H7 (cell line): ENCODE measurements around the gene CELF3. TPM values are rescaled to one million over a fixed set of nuclear protein-coding genes. Genes with fewer than 3 reads are reported as not detected.

ENCODE experiments used
- DNase-seq: peaks from one replicate; pipeline ENCODE4 v3.0.0; 2012
- H3K27me3 ChIP-seq: 2 replicates; pipeline ENCODE4 v1.6.0; 2011; ENCODE audit warnings: mild to moderate bottlenecking, low read length; ENCODE audit not compliant: control insufficient read depth, insufficient read depth
- H3K36me3 ChIP-seq: replicated peaks from 2 replicates; pipeline ENCODE4 v1.5.1; 2011; ENCODE audit warnings: low read length; ENCODE audit not compliant: control insufficient read depth, insufficient read depth
- H3K4me3 ChIP-seq: 2 replicates; pipeline ENCODE4 v1.5.1; 2011; ENCODE audit warnings: low read depth, mild to moderate bottlenecking, control low read depth, low read length, moderate library complexity; ENCODE audit not compliant: insufficient read depth
- total RNA-seq: library from RNA; depleted of rRNA; stranded (reverse); fragments of >200 nt; shearing (Covaris generic); gene quantifications from 2 replicates; pipeline ENCODE4 v1.2.3, GENCODE V29; 2014

The CELF3 gene
- total RNA-seq, 1 experiment from 2014 or later: 0.07 TPM

DNA sequence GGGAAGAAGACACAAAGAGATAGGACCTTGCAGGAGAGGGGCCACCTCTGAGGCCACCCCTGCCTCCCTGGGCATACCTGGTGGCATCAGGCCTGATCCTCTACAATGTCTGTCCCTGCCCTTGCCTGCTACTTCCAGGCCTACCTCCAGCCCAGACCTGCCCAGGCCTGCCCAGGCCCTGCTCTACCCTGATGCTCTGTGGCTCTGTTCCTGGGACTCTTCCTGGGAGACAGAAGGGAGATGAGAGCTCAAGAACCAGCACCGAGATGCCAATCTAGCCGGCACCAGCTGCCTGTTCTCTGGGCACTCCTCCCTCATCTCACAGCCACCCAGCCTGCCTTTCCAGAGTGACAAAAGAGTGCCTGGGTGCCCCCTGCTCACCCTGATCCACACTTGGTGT is 2.7 kb downstream of the CELF3 start:
- Histone ChIP-seq H3K27me3 (peaks cover 23% of the 10 kb centered on the region), H3K4me3 (no peak overlapping the region), H3K36me3 (no peaks in the 10 kb centered on the region)
- no peak for DNase-seq

DNA sequence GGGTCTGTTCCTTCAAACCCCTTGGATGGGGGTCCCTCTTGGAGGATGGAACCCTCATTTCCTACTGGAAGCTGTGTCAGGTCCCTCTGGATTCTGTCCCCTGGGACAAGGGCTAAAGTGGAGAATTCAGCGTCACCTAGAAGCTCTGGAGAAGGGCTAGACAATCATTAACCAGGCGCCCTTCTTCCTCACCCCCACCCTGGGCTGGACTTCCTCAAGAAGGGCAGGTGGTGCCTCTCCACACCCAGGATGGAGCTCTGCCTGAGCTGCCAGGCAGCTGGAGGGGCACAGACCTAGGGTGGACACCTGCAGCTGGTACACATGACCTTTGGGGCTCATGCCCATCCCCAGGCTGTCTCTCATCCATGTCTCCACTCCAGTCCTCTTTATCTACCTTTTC is 3.6 kb downstream of the CELF3 start:
- DNase-seq: no peak

DNA sequence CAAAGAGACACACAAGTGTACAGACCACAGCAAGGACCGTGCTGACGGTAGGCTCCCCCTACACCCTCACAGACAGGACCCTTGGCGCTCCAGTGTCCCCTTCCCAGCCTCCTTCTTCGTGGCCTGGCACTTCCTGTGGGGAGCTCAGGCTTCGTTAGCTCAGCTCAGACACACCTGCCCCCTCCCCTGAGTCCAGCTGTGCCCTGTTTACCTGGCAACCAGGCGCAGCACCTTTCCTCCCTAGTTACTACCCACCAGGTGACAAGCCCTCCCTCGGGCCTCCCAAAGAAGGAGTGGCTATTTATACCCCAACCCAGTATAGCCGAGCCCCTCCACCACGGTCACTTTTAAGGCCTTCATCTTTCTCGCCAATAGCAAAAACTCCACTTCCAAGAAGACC is 4.7 kb downstream of the CELF3 start:
- Histone ChIP-seq H3K4me3 (no peak overlapping the region), H3K27me3 (peaks cover 5% of the 10 kb centered on the region; the same call in 1 of the 2 replicates), H3K36me3 (no peaks in the 10 kb centered on the region)
- no peak for DNase-seq

More for the DNA sequence above, 3.6 kb downstream of the CELF3 start:
- no peak overlapping the region for H3K4me3 ChIP-seq
- H3K27me3 ChIP-seq: peaks cover 14% of the 10 kb centered on the region
- no peaks in the 10 kb centered on the region for H3K36me3 ChIP-seq

DNA sequence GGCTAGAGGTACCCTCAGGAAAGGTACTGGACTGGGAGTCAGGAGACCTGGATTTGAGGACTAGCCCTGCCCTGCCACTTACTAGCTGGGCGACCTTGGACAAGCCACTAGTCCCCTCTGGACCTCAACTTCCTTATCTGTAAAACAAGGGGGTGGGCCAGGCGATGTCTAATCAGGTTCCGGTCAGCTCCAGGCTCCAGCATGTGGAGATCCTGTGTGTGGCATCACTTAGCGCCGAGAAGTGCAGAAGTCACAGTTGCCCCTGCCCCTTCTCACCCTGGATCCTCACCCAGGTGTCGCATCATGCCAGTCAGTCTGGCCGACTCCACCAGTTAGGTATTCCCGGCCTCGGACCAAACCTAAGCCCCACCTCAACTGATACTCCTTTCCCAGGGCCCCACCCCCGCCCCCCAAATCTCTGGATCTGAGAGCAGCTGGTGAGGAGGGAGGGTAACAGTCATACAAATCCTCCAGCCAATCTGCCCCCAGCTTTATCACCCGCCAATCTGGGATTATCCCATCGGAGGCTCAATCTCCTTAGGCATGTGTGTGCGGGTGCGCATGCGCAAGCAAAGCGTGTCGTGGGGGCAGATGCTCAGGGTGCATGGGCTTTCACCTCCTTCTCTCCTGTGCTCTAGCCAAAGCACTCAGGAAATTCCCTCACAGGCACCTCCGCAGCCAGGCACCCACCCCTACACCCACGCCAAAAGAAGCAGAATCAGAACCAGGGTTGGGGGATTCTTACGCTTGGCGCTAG is 5.4 kb downstream of the CELF3 start:
- H3K27me3 ChIP-seq: peaks cover 5% of the 10 kb centered on the region; the same call in 1 of the 2 replicates
- no peak overlapping the region for H3K4me3 ChIP-seq
- H3K36me3 ChIP-seq: no peaks in the 10 kb centered on the region
- no peak for DNase-seq

DNA sequence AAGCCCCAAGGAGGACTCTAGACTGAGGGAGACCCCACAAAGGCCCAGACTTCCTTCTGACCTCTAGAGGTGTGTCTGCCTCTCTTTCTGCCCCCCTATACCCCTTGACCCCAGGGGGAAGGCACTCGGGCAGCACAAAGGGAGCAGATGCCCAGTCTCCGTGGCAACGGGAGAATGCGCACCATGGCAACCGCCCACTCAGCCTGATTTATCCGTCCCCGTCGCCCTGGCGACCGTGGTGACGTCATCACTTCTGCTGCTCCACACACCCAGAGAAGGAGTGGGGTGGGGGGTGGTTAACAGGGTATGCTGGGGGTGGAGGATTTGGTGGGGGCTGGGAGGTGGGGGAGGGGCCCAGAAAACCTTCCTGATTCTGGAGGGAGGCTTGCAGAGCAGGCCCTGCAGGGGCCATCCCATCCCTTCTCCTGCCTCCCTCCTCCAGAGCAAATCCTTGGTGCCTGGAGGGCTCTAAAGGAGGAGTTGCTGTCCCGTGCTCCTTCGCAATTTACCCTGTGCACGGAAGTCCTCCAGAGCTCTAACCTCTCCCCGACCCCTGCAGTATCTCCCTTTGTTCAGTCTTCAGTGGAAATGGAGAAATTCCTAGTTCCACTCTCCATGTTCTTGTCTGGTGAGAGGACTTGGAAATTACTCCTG is 6.3 kb downstream of the CELF3 start:
- Histone ChIP-seq H3K27me3 (peaks cover 3% of the 10 kb centered on the region; the same call in 1 of the 2 replicates), H3K36me3 (no peaks in the 10 kb centered on the region), H3K4me3 (no peak overlapping the region)
- peak; percentile 79 for DNase-seq

DNA sequence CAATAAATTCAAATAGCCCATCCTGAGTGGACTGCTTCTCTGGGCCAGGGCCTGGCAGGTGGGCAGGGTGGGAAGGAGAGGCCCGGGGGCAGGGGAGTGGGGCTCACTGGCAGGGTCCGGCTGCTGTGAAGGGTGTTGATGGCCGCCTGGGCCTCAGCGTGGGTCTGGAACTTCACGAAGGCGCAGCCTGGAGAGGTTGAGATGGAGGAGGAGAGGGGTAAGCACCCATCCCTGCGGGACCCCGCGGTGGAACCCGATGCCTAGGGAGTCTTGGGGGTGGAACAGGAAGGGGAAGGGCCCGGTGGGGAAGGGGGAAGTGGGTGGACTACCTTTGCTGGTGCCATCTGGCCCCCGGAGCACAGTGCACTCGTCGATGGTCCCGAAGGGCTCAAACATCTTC is 7.7 kb downstream of the CELF3 start:
- peaks cover 3% of the 10 kb centered on the region; the same call in 1 of the 2 replicates for H3K27me3 ChIP-seq
- H3K4me3 ChIP-seq: no peak overlapping the region
- DNase-seq: no peak
- no peaks in the 10 kb centered on the region for H3K36me3 ChIP-seq

DNA sequence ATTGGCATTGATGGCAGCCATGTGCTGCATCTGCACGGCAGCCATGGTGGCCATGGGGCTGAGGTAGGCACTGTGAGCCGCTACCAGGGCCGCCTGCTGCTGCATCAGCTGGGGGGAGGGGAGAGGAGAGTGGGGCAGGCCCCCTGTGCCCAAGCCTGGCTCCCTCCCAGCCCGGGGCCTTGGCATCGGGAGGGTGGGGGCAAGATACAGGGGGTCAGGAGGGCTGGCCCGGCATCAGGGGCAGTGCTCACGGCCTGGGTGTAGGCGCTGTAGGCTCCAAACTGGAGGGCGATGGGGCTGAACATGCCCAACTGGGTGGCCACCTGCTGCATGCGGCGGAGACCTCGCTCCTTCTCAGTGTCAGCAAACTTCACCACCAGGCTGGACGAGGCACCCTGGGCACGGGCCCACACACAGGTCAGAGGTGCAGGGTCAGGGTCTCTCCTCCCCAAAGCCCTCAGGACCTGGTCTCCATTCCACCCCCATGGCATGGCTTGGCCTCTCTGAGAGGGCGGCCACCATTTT is 9.0 kb downstream of the CELF3 start:
- Histone ChIP-seq H3K36me3 (no peaks in the 10 kb centered on the region), H3K4me3 (no peak overlapping the region), H3K27me3 (peaks cover 3% of the 10 kb centered on the region; the same call in 1 of the 2 replicates)

DNA sequence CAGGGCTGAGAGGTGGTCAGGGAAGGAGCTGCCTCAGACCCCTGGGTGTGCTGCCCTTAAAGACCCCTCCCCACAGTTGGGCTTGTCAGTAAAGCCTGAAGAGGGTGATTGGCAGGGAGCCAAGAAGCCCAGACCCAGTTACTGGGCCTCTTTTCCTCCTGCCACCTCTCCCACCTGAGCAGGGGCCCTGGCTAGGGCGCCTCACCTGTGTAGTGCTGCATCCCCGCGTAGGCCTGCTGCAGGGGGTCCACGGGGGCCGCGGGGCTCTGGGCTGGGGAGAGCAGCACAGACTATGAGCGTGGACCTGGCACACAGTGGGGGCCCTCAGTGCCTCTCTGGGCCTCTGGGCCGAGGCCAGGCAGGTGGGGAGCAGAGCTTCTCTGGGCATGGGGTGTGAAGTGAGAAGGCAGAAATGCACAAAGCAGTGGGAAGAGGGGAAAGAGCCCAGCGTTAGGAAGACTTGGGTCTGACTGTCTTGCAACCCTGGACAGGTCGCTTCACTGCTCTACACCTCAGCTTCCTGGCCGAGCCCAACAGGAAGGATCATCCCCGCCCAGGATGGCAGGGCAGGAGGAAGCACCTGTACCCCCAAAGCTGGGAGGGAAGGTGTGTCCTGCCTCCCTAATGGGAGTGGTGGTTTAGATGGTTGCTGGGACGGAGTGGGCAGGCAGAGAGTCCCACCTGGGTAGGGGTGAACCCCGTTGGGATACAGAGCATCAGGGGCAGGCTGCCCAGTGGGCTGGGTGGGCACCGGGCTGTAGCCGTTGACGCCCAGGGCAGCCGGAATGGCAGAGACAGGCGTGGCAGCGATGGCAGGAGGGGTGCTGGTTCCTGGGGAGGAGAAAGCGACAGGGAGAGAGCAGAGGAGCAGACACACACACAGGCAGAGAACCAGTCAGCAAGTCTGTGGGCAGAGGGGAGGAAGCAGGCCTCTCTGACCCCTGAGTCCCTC is 9.9 kb downstream of the CELF3 start:
- no peak for DNase-seq
- H3K27me3 ChIP-seq: peaks cover 3% of the 10 kb centered on the region; the same call in 1 of the 2 replicates
- no peak overlapping the region for H3K4me3 ChIP-seq
- H3K36me3 ChIP-seq: no peaks in the 10 kb centered on the region

More for the DNA sequence above, 9.0 kb downstream of the CELF3 start:
- no peak for DNase-seq

DNA sequence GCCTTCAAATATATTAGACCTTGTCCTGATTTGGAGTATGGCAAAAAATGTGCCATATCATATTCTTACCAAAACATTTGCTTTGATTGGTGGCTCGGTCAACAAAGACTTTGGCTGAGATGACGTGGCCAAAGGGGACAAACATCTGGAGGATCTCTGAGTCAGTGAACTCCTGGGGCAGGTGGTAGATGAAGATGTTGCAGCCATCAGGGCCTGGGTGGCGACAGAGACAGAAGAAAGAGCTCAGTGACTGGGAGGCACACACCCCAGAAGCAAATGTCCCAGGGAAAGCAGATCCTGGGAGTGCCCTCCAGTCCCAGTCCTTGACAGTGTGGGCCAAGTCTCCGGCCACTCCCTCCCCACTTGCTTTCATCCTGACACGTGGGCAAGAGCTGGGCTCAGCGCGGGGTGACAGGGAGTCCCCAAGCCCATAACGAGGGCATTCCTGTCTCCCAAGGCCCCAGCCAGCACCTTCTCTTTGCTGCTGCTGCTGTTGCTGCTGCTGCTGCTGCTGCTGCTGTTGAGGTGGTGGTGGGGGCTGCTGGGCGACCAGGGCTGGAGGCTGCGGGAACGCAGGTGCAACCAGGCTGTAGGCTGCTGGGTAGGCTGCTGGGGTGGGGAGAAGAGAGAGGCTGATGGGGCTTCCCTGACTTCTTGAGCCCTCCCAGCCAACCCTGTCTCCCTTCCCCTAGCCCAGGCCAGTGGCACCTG is 10.7 kb downstream of the CELF3 start:
- Histone ChIP-seq H3K4me3 (no peak overlapping the region), H3K36me3 (peaks cover 2% of the 10 kb centered on the region; the same call in 1 of the 2 replicates), H3K27me3 (no peaks in the 10 kb centered on the region; the same call in 1 of the 2 replicates)
- DNase-seq: no peak

DNA sequence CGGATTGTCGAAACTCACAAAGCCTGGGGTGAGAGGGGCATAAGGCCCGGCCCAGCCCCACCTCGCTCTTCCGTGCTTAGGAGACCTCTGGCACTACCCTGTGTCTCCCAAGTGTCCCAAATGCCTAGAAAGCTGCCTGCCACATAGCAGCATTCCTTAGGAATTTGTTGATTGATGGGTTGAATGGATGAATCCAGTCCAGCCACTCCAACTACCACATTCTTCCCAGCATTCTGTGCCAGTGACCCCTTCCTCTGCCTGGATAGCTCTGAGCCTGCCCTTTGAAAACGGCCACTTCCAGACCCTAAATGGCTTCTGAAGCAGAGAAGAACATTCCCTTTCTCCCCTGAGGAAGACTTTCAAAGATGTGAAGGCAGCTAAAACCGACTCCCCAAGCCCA is 11.5 kb downstream of the CELF3 start:
- H3K4me3 ChIP-seq: no peak overlapping the region
- no peak for DNase-seq
- H3K27me3 ChIP-seq: no peaks in the 10 kb centered on the region; the same call in 1 of the 2 replicates
- peaks cover 2% of the 10 kb centered on the region; the same call in 1 of the 2 replicates for H3K36me3 ChIP-seq

DNA sequence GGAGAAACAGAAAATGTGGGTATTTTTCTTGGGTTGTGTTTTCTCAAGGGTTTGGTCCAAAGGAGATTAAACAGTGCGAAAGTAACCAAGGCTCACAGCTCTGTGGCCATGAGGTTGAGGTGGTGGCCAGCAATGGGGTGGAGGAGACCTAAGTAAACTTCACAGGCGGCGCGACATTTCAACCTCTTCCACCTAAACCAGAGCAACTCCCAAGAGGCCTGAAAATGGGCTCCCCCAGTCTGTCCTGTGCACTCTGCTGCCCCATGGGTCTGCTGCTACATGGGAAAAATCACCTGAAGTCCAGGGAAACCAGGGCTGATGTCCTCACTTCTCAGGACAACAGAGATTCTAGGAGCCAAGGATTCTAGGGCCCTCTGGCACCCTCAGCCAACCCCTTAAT is 12.4 kb downstream of the CELF3 start:
- H3K27me3 ChIP-seq: no peaks in the 10 kb centered on the region; the same call in 1 of the 2 replicates
- DNase-seq: no peak
- H3K4me3 ChIP-seq: no peak overlapping the region
- H3K36me3 ChIP-seq: peaks cover 5% of the 10 kb centered on the region

DNA sequence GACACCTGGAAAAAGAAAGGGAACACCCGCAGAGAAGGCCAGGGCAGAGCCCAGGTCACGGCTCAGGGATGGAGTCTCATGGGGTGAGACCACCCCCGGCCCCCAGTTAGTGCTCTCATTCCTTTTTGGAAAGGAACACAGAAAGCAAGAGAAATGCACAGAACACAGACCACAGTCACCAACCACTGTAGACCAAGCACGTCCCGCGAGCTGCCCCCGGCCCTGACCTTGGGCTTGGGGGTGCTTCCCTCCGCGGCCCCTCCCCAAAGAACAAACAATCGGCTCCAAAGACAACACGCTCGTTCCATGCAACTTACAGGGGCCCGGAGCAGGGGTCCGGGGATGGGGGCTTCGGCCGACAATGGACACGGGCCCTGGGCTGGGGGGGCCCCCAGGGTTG is 12.8 kb downstream of the CELF3 start:
- no peak overlapping the region for H3K4me3 ChIP-seq
- peak; percentile 61 for DNase-seq
- no peaks in the 10 kb centered on the region; the same call in 1 of the 2 replicates for H3K27me3 ChIP-seq
- peaks cover 5% of the 10 kb centered on the region for H3K36me3 ChIP-seq

DNA sequence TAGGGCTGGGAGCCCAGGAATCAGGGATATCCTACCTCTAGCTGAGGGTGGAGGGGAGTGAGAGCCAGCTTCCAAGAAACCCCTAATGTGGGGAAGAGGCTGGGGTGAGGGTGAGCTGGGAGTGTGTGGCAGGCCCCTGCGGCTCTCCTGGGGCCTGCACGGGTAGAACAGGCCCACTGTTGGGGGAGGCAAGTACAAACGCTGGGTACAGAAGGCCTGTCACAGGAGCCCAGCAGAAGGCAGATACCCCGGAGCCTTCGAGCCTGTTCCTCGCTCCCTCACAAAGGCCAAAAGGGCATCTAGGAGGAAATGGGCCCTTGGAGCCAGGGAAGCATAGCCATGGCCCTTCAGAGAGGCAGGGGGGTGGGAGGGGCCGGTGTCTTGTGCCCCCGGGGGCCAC is 13.7 kb downstream of the CELF3 start:
- H3K4me3 ChIP-seq: no peak overlapping the region
- H3K36me3 ChIP-seq: peaks cover 5% of the 10 kb centered on the region

More for the DNA sequence above, 13.7 kb downstream of the CELF3 start:
- H3K27me3 ChIP-seq: no peaks in the 10 kb centered on the region
- DNase-seq: peak; percentile 54
